Neutrophil (primary cell): Measurements from ENCODE around the gene TXNDC11.
A peak's percentile ranks its signal among the peaks of the same experiment; 100 is the strongest.

Experiments
- H3K27ac ChIP-seq: fragments of 200-600 bp; sonication (generic); 2 replicates; pipeline ENCODE4 v1.5.1; 2016; ENCODE audit warnings: mild to moderate bottlenecking, moderate library complexity
- H3K27me3 ChIP-seq: fragments of 200-600 bp; sonication (generic); 2 replicates; pipeline ENCODE4 v1.6.0; 2016; ENCODE audit warnings: mild to moderate bottlenecking
- H3K36me3 ChIP-seq: fragments of 200-600 bp; sonication (generic); 2 replicates; pipeline ENCODE4 v1.5.1; 2017
- H3K4me1 ChIP-seq, 2 experiments: fragments of 200-600 bp in 1 of 2; sonication (generic) in 1 of 2; 1 replicate in 1 of 2; 2 replicates in 1 of 2; pipeline versions ENCODE4 v1.5.1 to v1.6.1; 2013 to 2016; ENCODE audit warnings: low read depth in 1 of 2, low read length in 1 of 2, mild to moderate bottlenecking in 1 of 2, moderate library complexity in 1 of 2; ENCODE audit not compliant: control insufficient read depth in 1 of 2, insufficient read depth in 1 of 2
- H3K4me3 ChIP-seq, 2 experiments: fragments of 200-600 bp in 1 of 2; sonication (generic) in 1 of 2; 1 replicate in 1 of 2; 2 replicates in 1 of 2; pipeline ENCODE4 v1.5.1; 2013 to 2016; ENCODE audit warnings: low read depth in 1 of 2, low read length in 1 of 2, mild to moderate bottlenecking in 1 of 2, moderate library complexity in 1 of 2
- H3K9me3 ChIP-seq: fragments of 200-600 bp; sonication (generic); 2 replicates; pipeline ENCODE4 v1.5.1; 2016
- TF ChIP-seq, protein P1 (sequence below): fragments of 200-600 bp; sonication (generic); IDR thresholded peaks from 2 replicates; pipeline ENCODE4 v1.5.1; 2016; ENCODE audit warnings: antibody characterized with exemption

The TXNDC11 gene

DNA sequence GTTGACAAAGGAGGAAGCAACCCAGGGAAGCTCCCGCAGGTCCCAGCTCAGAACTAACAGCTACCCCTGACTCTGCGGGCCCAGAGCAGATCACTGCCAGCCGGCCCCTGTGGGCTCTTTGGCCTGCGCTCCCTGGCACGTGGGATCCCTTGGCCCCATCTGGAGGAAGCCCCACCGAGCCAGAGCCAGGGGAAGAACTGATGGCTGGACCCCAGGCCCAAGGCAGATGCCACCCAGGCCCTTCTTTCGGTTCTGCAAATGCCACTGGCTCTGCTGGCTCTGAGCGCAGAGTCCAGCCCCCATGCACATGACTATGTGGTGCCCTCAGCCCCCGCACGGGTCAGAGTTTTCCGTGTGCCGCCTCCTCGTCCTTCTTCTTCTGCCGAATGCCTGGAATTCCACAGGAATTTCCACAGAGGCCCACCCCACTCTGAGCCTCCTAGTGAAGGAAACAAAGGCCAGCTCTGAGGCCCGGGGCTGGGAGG is 110.2 kb downstream of the TXNDC11 start:
- Histone ChIP-seq H3K36me3 (no peaks in the 10 kb centered on the region), H3K4me1 (peaks cover 90 to 96% of the 10 kb centered on the region in 2 experiments), H3K4me3 (no peak overlapping the region), H3K27ac (peak overlapping the region; percentile 62), H3K27me3 (no peaks in the 10 kb centered on the region), H3K9me3 (no peaks in the 10 kb centered on the region)
- TF ChIP-seq, protein P1, sequence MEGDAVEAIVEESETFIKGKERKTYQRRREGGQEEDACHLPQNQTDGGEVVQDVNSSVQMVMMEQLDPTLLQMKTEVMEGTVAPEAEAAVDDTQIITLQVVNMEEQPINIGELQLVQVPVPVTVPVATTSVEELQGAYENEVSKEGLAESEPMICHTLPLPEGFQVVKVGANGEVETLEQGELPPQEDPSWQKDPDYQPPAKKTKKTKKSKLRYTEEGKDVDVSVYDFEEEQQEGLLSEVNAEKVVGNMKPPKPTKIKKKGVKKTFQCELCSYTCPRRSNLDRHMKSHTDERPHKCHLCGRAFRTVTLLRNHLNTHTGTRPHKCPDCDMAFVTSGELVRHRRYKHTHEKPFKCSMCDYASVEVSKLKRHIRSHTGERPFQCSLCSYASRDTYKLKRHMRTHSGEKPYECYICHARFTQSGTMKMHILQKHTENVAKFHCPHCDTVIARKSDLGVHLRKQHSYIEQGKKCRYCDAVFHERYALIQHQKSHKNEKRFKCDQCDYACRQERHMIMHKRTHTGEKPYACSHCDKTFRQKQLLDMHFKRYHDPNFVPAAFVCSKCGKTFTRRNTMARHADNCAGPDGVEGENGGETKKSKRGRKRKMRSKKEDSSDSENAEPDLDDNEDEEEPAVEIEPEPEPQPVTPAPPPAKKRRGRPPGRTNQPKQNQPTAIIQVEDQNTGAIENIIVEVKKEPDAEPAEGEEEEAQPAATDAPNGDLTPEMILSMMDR: no peak

DNA sequence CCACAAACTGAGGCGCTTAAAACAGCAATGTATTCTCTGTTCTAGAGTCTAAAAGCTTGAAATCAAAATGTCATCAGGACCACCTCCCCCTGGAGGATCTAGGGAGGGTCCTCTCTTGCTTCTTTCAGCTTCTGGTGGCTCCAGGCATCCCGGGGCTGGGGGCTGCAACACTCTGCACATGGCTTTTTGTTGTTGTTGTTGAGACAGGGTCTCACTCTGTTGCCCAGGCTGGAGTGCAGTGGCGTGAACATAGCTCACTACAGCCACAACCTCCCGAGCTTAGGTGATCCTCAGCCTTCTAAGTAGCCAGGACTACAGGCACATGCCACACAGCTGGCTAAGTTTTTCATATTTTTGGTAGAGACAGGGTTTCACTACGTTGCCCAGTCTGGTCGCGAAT is 111.4 kb downstream of the TXNDC11 start:
- TF ChIP-seq, protein P1: no peak
- Histone ChIP-seq H3K4me3 (no peak overlapping the region), H3K36me3 (no peaks in the 10 kb centered on the region), H3K9me3 (no peaks in the 10 kb centered on the region), H3K27me3 (no peaks in the 10 kb centered on the region), H3K4me1 (peaks cover 93 to 96% of the 10 kb centered on the region in 2 experiments), H3K27ac (peak overlapping the region; percentile 96)

DNA sequence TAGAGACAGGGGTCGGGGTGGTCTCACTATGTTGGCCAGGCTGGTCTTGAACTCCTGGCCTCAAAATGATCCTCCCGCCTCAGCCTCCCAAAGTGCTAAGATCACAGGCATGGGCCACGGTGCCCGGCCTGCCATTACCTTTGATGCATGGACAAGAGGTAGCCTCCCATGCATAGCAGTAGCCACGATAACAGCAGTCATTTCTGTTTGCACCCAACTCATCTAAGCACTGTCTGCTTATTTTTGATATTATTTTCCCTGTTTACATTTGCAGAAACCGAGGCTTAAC is 111.9 kb downstream of the TXNDC11 start:
- Histone ChIP-seq H3K4me1 (peaks cover 93 to 96% of the 10 kb centered on the region in 2 experiments), H3K27me3 (no peaks in the 10 kb centered on the region), H3K36me3 (no peaks in the 10 kb centered on the region), H3K4me3 (no peak overlapping the region), H3K9me3 (no peaks in the 10 kb centered on the region), H3K27ac (peak overlapping the region; percentile 96)
- TF ChIP-seq, protein P1: no peak

GRCh38 chr16:11630046-11630767 is 112.5 kb downstream of the TXNDC11 start:
- TF ChIP-seq, protein P1: no peak
- Histone ChIP-seq H3K27ac (peak overlapping the region; percentile 96), H3K36me3 (no peaks in the 10 kb centered on the region), H3K27me3 (no peaks in the 10 kb centered on the region), H3K4me3 (peak overlapping the region; percentile 49 to 61), H3K4me1 (peaks cover 93 to 96% of the 10 kb centered on the region in 2 experiments), H3K9me3 (no peaks in the 10 kb centered on the region)
